ENCODE measurements around the gene TRAPPC10. TPM values are rescaled to one million over a fixed set of nuclear protein-coding genes. Genes with fewer than 3 reads are reported as not detected.

TRAPPC10 gene
- polyA plus RNA-seq, 1 experiment, result 31.4 TPM

GRCh38 chr21:44018127-44018526 lies 6.0 kb downstream of the TRAPPC10 start:
- CTCF ChIA-PET, result no interaction called here
- Histone ChIP-seq H3K27me3 (ENCODE audit: control insufficient read depth, insufficient read depth, low read length) (no peaks in the 10 kb centered on the region), H3K4me3 (ENCODE audit: low read depth, low read length) (no peak overlapping the region), H3K36me3 (ENCODE audit: control insufficient read depth, insufficient read depth, low read length) (no peaks in the 10 kb centered on the region)
- POLR2A ChIA-PET, result no interaction called here
- TF ChIP-seq CTCF (IDR thresholded peaks at IDR 0.05; ENCODE audit: insufficient read depth, low read depth, low read length), result no peak
- DNase-seq (ENCODE audit: low read depth), result no peak

GRCh38 chr21:44018813-44019567 lies 6.9 kb downstream of the TRAPPC10 start:
- POLR2A ChIA-PET, result interaction anchor here (0.6 kb wide), 1 partner anchor 1528 kb away, joined by 3 read pairs; no protein-coding TSS in a partner anchor
- no peaks in the 10 kb centered on the region for H3K36me3 ChIP-seq (ENCODE audit: control insufficient read depth, insufficient read depth, low read length)
- no peak for TF ChIP-seq CTCF (IDR thresholded peaks at IDR 0.05; ENCODE audit: insufficient read depth, low read depth, low read length)
- no peak overlapping the region for H3K4me3 ChIP-seq (ENCODE audit: low read depth, low read length)
- CTCF ChIA-PET, result no interaction called here
- H3K27me3 ChIP-seq (ENCODE audit: control insufficient read depth, insufficient read depth, low read length), result no peaks in the 10 kb centered on the region
- DNase-seq (ENCODE audit: low read depth), result no peak

- POLR2A ChIA-PET, result interaction anchor here (0.6 kb wide), 1 partner anchor 1529 kb away, joined by 3 read pairs; no protein-coding TSS in a partner anchor
- H3K36me3 ChIP-seq (ENCODE audit: control insufficient read depth, insufficient read depth, low read length), result no peaks in the 10 kb centered on the region
- no peak for TF ChIP-seq CTCF (IDR thresholded peaks at IDR 0.05; ENCODE audit: insufficient read depth, low read depth, low read length)
- CTCF ChIA-PET, result no interaction called here
- H3K4me3 ChIP-seq (ENCODE audit: low read depth, low read length), result no peak overlapping the region
- no peaks in the 10 kb centered on the region for H3K27me3 ChIP-seq (ENCODE audit: control insufficient read depth, insufficient read depth, low read length)
- DNase-seq (ENCODE audit: low read depth), result no peak
Measured at GRCh38 chr21:44019568-44019958, 7.5 kb downstream of the TRAPPC10 start.

- TF ChIP-seq CTCF (IDR thresholded peaks at IDR 0.05; ENCODE audit: insufficient read depth, low read depth, low read length), result no peak
- Histone ChIP-seq H3K27me3 (ENCODE audit: control insufficient read depth, insufficient read depth, low read length) (no peaks in the 10 kb centered on the region), H3K36me3 (ENCODE audit: control insufficient read depth, insufficient read depth, low read length) (no peaks in the 10 kb centered on the region), H3K4me3 (ENCODE audit: low read depth, low read length) (no peak overlapping the region)
- DNase-seq (ENCODE audit: low read depth), result no peak
- POLR2A ChIA-PET, result no interaction called here
- CTCF ChIA-PET, result interaction anchor here (0.6 kb wide), 1 partner anchor 9 kb away, joined by 4 read pairs; no protein-coding TSS in a partner anchor
Measured at GRCh38 chr21:44020551-44020950, 8.4 kb downstream of the TRAPPC10 start.

- ChIA-PET POLR2A (no interaction called here), CTCF (interaction anchor here (0.6 kb wide), 1 partner anchor 8 kb away, joined by 4 read pairs; no protein-coding TSS in a partner anchor)
- no peak for TF ChIP-seq CTCF (IDR thresholded peaks at IDR 0.05; ENCODE audit: insufficient read depth, low read depth, low read length)
- no peak for DNase-seq (ENCODE audit: low read depth)
- no peaks in the 10 kb centered on the region for H3K36me3 ChIP-seq (ENCODE audit: control insufficient read depth, insufficient read depth, low read length)
- no peaks in the 10 kb centered on the region for H3K27me3 ChIP-seq (ENCODE audit: control insufficient read depth, insufficient read depth, low read length)
- no peak overlapping the region for H3K4me3 ChIP-seq (ENCODE audit: low read depth, low read length)
Measured at GRCh38 chr21:44021064-44021463, 9.0 kb downstream of the TRAPPC10 start.

Data from BJ (cell line).